HG03060 (cell line): ENCODE results near the gene SAP130.

ENCODE experiments used
- ATAC-seq: cut with Tn5 transposase; IDR thresholded peaks from one replicate; pipeline ENCODE4 v1.9.1; 2021; ENCODE audit warnings: low read depth, moderate number of reproducible peaks; ENCODE audit not compliant: unreplicated experiment

Gene SAP130

GRCh38 chr2:128026448-128027277 lies 1.2 kb downstream of the SAP130 start:
- no peak for ATAC-seq

GRCh38 chr2:128024816-128025215 lies 3.0 kb downstream of the SAP130 start:
- no peak for ATAC-seq

GRCh38 chr2:128017561-128017960 lies 10.3 kb downstream of the SAP130 start:
- no peak for ATAC-seq

- no peak for ATAC-seq
Measured at GRCh38 chr2:128016620-128017019, 11.2 kb downstream of the SAP130 start.

GRCh38 chr2:128012698-128013097 lies 15.2 kb downstream of the SAP130 start:
- ATAC-seq = no peak

GRCh38 chr2:128008074-128008672 lies 19.7 kb downstream of the SAP130 start:
- no peak for ATAC-seq

- no peak for ATAC-seq
Measured at GRCh38 chr2:128004509-128004908, 23.4 kb downstream of the SAP130 start.

GRCh38 chr2:128003463-128003862 lies 24.4 kb downstream of the SAP130 start:
- ATAC-seq = no peak

GRCh38 chr2:127996160-127996559 lies 31.7 kb downstream of the SAP130 start:
- no peak for ATAC-seq

GRCh38 chr2:127995725-127996124 lies 32.1 kb downstream of the SAP130 start:
- no peak for ATAC-seq

GRCh38 chr2:127993659-127994058 lies 34.2 kb downstream of the SAP130 start:
- ATAC-seq = no peak

- ATAC-seq = no peak
Measured at GRCh38 chr2:127991742-127992141, 36.1 kb downstream of the SAP130 start.

- no peak for ATAC-seq
Measured at GRCh38 chr2:127986548-127987079, 41.2 kb downstream of the SAP130 start.

- no peak for ATAC-seq
Measured at GRCh38 chr2:127985735-127986134, 42.1 kb downstream of the SAP130 start.

- ATAC-seq = no peak
Measured at GRCh38 chr2:127985026-127985734, 42.7 kb downstream of the SAP130 start.

- no peak for ATAC-seq
Measured at GRCh38 chr2:127984551-127984950, 43.3 kb downstream of the SAP130 start.

GRCh38 chr2:127969446-127969845 lies 58.4 kb downstream of the SAP130 start:
- ATAC-seq = no peak

- no peak for ATAC-seq
Measured at GRCh38 chr2:127968610-127969339, 59.1 kb downstream of the SAP130 start.

GRCh38 chr2:127961729-127962128 lies 66.1 kb downstream of the SAP130 start:
- ATAC-seq = no peak

GRCh38 chr2:127957240-127957639 lies 70.6 kb downstream of the SAP130 start:
- ATAC-seq = no peak

- no peak for ATAC-seq
Measured at GRCh38 chr2:127954857-127955256, 73.0 kb downstream of the SAP130 start.
